Limb (tissue), 2 donors: Measurements from ENCODE around the gene GRK1.
A peak's percentile ranks its signal among the peaks of the same experiment; 100 is the strongest.

Experiments
- DNase-seq, 2 donors: peaks; one replicate each; pipeline ENCODE4 v3.0.0-alpha.2; 2016; ENCODE audit errors: extremely low spot score in 2 of 2

GRK1 gene

GRCh38 chr13:113650275-113650674 is 16.7 kb upstream of the GRK1 start:
- DNase-seq: no peak

GRCh38 chr13:113650731-113651148 is 16.3 kb upstream of the GRK1 start:
- DNase-seq: no peak

DNA sequence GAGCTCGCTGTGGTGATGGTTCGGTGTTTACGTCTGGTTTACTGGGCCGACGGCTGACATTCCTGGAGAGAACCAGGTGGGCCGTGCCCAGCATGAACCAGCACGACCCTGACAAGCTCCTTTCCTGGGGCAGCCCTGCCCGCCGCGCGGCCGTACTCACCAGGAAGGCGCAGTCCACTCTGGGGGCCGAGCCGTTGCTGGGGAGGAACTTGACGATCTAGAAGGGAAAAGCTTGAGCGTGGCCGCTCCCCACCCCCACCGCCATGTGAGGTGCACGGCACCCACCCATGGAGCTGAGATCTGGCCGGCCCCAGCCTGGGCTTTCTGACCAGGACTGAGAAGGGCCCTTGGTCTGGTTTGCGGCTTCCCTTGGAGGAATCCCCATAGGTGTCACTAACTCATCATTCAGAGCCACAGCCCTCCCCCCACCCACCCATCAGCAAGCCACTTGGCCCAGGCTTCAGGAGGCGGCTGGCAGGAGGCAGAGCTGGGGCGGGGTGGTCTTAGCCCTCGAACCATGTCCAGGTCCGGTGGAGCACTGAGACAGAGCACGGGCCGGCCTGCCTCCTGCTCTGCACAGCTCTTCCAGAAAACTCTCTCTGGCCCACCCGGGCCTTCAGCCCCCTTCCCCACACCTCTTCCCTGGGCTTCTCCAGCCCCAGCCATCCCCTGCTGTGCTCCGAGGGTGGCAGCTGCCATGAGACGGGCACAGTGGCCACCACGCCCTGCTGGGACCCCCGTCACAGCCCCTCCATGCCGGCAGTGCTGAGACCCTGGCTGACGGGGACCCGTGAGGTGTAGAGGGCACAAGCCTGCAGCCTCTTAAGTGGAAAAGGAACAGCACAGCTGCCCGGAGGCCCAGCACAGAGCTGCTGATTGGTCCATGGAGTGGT is 15.3 kb upstream of the GRK1 start:
- DNase-seq: peak in 1 of 2 donors; percentile 28

GRCh38 chr13:113652404-113653263 is 14.4 kb upstream of the GRK1 start:
- DNase-seq: no peak

GRCh38 chr13:113653264-113654174 is 13.5 kb upstream of the GRK1 start:
- peak in 1 of 2 donors; percentile 61 for DNase-seq

DNA sequence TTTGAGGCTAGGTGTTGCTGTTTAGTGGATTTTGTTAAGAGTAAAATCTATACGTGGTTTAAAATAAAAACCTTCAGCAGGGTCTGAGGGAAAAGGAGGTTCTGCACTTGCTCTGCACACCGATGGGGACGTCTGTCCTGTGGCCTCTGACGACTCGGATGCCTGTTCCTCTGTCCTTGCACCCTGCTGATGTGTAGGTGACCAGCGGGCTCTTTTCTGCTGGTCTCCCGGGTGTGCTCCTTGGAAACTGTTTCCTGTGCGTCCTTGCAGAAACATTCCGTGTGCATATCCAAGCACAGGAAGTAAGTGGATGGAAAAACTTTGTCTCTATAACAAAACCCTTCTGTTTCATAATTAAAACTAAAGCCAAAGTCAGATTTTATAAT is 12.9 kb upstream of the GRK1 start:
- peak in 1 of 2 donors; percentile 32 for DNase-seq

DNA sequence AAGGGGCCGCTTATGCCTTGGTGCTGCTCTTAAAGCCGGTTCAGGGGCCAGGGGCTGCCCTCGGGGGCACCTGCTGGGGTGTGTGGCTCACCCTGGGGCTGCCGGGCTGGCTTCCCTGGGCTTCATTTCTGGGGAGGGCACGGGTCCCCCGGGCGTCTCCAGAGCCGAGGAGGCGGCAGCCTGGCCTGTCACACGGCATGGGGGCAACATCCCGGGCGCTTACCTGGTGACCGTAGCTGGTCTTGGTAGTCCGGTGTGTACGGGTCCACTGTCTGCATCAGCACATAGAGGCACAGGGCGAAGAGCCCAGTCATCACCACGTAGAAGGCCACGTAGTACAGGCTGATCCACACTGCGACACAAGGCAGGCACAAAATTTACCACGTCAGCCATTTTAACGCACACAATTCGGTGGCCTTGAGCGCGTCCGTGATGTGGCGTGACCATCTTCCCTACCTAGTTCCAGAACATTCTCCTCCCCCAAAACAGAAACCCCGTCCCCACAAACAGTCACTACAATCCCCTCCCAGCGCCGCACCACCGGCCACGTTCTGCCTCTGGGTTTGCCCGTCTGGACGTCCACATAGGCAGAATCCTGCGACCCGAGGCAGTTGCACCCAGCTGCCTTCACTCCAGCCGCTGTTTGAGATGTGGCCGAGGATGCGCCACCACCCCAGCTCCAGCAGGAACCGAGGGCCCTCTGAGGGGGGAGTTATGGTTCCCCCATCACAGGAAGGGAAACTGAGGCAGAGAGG is 12.3 kb upstream of the GRK1 start:
- no peak for DNase-seq

DNA sequence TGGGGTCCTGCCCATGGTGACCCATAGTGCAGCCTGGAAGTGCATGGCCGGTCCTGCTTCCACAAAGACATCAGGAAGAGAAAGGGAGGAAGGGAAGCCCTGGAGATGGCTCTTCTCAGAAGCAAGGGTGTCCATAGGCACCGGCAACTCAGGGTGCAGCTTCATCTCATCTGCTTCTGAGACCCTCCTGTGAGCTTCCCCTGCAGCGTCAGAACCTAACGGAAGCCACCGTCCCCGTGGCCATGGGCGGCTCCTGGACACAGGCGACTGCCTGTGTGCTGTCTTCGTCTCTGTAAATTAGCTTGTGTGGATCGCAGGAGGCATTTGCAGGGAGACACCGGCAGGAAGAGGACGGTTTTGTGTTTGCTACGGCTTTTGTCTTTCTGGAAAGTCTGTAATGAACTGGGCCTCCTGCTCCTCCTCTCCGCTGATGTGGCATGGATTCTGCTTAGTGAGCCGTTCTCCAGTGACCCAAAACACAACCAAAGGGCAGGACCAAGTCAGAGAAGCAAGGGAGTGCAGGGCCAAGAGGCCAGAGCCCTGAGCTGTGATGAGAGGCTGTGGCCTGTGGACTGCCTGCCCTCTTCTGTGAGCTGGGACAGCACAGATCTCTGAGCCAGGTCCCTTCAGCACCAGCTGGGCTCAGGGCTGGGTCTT is 11.5 kb upstream of the GRK1 start:
- no peak for DNase-seq

GRCh38 chr13:113656003-113656588 is 10.9 kb upstream of the GRK1 start:
- DNase-seq: peak in 1 of 2 donors; percentile 33

- DNase-seq: peak in 1 of 2 donors; percentile 27
Measured at GRCh38 chr13:113656831-113657671, 10.0 kb upstream of the GRK1 start.

DNA sequence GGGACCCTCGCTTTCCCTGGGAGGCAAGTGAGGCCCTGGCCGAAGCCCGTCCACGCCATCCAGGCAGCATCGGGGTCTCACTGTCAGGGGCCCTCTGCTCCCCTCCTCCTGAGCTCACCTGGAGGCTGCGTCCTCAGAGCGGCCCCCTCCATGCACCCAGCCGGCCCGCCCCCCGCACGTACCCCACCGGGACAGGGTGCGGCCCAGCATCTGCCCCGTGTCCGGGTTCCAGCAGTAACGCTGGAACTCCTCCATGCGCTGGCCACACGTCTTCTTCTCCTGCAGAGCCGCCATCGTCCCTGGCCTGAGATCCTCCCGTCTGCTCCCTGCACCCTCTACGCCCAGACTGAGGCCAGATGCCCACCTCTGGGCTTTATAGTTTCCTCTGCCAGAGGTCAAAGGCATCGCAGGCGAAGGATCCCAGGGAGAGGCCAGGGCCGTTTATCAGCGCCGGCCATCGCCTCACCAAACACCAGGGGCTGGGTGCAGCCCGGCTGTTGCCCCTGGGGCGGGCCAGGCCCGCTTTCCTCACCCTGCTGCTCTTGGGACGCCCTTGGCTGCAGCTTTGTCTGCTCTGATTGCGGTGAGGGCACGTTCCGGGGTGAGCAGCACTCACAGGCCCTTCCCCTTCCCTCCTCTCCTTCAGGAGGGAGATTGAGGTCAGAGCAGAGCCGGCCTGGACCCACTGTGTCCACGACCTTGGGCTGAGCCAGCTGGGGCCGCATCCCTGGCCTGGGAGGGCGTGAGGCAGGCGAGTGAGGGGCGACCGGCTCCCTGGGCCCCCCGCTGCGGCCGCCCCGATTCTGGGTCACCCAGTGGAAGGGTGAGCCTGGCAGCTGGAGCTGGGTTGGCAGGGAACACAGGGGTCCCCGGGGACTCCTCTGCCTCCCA is 8.9 kb upstream of the GRK1 start, which contains the start of gene ATP4B:
Gene ATP4B, minus strand, starts transcription at position 348 of the 891 bp plus-strand sequence. Its CDS starts 54 bp downstream, at position 294.
- DNase-seq: peak in 1 of 2 donors; percentile 27

DNA sequence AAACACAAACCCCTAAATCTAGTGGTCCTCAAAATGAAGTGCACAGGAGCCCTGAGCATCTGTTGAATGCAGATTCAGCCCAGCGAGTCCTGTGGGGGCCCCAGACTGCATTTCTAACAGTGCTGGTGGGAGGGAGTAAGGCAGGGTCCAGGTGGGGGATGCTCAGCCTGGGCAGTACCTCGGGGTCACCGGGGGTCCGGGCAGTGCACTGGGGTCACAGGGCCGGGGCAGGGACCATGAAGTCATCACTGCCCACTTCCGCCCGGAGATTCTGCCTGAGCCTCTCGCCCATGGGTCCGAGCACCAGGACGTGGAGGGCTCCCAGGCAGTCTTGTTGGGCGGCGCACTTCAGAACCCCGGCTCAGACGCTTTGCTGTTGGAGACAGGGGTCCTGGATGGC is 8.2 kb upstream of the GRK1 start:
- no peak for DNase-seq

- DNase-seq: no peak
Measured at GRCh38 chr13:113659337-113659736, 7.7 kb upstream of the GRK1 start.

DNA sequence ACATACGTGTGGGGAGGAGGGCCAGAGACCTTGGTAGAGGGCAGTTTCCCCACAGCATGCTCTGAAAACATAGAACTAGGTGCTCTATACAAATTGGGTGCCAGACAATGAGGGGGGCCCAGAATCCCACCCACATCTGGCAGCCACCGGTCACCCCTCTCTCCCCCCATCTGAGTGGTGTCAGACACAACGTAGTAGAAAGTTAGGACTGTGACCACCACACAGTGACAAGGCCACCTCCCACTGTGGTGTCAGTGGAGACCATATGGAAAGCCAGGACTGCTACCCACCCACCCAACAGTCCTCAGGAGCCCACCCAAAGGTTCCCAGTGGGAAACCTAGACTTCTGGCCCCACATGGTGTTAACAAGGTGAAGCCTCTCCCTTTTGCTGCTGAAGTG is 7.0 kb upstream of the GRK1 start:
- DNase-seq: no peak

DNA sequence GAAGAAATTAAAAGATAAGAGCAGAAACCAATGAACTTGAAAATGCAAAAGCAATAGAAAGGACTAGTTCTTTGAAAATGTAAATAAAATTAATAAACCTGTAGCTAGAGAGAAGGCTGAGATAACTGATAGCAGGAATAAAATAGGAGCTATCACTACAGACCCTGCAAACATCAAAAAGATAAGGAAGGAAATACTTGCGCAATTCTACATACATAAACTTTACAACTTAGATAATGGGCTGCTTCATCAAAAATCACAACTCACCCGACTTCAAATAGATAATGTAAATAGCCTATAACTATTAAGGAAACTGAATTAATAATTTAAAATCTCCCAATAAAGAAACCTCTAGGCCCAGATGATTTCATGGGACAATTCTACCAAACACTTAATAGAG is 5.5 kb upstream of the GRK1 start:
- no peak for DNase-seq

- peak in 1 of 2 donors; percentile 32 for DNase-seq
Measured at GRCh38 chr13:113663934-113664333, 3.1 kb upstream of the GRK1 start.

GRCh38 chr13:113664751-113665596 is 2.0 kb upstream of the GRK1 start:
- peak in 1 of 2 donors; percentile 32 for DNase-seq
